Endothelial cell of umbilical vein (primary cell): ENCODE measurements around the gene MAPRE2. TPM values are rescaled to one million over a fixed set of nuclear protein-coding genes. Genes with fewer than 3 reads are reported as not detected.

Experiments
- BruUV-seq: library from RNA; stranded (reverse); fragments of 400-500 nt; replicated peaks from 2 replicates; lab custom pipeline; 2021; lab: Mats Ljungman, UMichigan
- CTCF ChIA-PET: fragments of 300-600, 350-600 bp; sonication (Branson Sonifier 250); formaldehyde crosslinking; loops from one replicate; lab custom pipeline; 2021; ENCODE audit warnings: antibody characterized with exemption, inconsistent platforms; lab: Charles Lee
- POLR2A ChIA-PET: fragments of 300-600, 350-600 bp; sonication (Branson Sonifier 250); formaldehyde crosslinking; loops from one replicate; lab custom pipeline; 2021; ENCODE audit warnings: antibody characterized with exemption, inconsistent platforms; lab: Charles Lee
- DNase-seq: peaks from one replicate; pipeline ENCODE4 v3.0.0-alpha.2; 2011; ENCODE audit warnings: low read depth, low spot score
- FAIRE-seq: peaks from 2 replicates; lab custom pipeline; 2011; peaks lifted over from hg19 to GRCh38; lab: Jason Lieb, UNC
- H2AFZ ChIP-seq: 2 replicates; pipeline ENCODE4 v1.6.0; 2012; ENCODE audit warnings: low read depth, low read length, control low read depth, inconsistent platforms
- H3K27ac ChIP-seq: 2 replicates; pipeline ENCODE4 v1.5.1; 2011; ENCODE audit warnings: low read depth, mild to moderate bottlenecking, control low read depth, low read length, moderate library complexity; ENCODE audit not compliant: insufficient read depth
- H3K27me3 ChIP-seq, 2 experiments: 2 replicates each; pipeline versions ENCODE4 v1.6.0 to v1.6.1; 2011; ENCODE audit warnings: low read length in 2 of 2, mixed read lengths in 1 of 2; ENCODE audit not compliant: control insufficient read depth in 2 of 2, insufficient read depth in 2 of 2
- H3K36me3 ChIP-seq, 2 experiments: 2 replicates in 1 of 2; 3 replicates in 1 of 2; pipeline ENCODE4 v1.5.1; 2011; ENCODE audit warnings: low read length in 2 of 2, mild to moderate bottlenecking in 1 of 2, moderate library complexity in 1 of 2; ENCODE audit not compliant: control insufficient read depth in 2 of 2, insufficient read depth in 2 of 2; ENCODE audit errors: extremely low read depth in 1 of 2
- H3K4me1 ChIP-seq: 3 replicates; pipeline ENCODE4 v1.5.1; 2011; ENCODE audit warnings: mild to moderate bottlenecking, low read length; ENCODE audit not compliant: control insufficient read depth, insufficient read depth; ENCODE audit errors: extremely low read depth
- H3K4me2 ChIP-seq: 2 replicates; pipeline ENCODE4 v1.6.1; 2011; ENCODE audit warnings: low read length, control low read depth, mixed read lengths; ENCODE audit not compliant: insufficient read depth
- H3K4me3 ChIP-seq, 3 experiments: fragments of 200-600 bp in 1 of 3; sonication (generic), shearing (Covaris generic) in 1 of 3; replicated peaks in 1 of 3; 2 replicates each; pipeline ENCODE4 v1.5.1; 2011 to 2016; ENCODE audit warnings: control low read depth in 3 of 3, low read length in 3 of 3, mild to moderate bottlenecking in 2 of 3, inconsistent platforms in 1 of 3, low read depth in 1 of 3, moderate library complexity in 1 of 3; ENCODE audit not compliant: insufficient read depth in 1 of 3
- H3K79me2 ChIP-seq: 2 replicates; pipeline ENCODE4 v1.6.0; 2012; ENCODE audit warnings: low read length, inconsistent platforms; ENCODE audit not compliant: control insufficient read depth, insufficient read depth
- H3K9ac ChIP-seq: replicated peaks from 2 replicates; pipeline ENCODE3; 2011; ENCODE audit warnings: low read length, control low read depth; ENCODE audit not compliant: insufficient read depth; ENCODE audit errors: extremely low read depth
- H3K9me1 ChIP-seq: replicated peaks from 3 replicates; pipeline ENCODE4 v1.6.0; 2011; ENCODE audit warnings: mild to moderate bottlenecking, low read length; ENCODE audit not compliant: control insufficient read depth, insufficient read depth; ENCODE audit errors: extremely low read depth
- H3K9me3 ChIP-seq: replicated peaks from 2 replicates; pipeline ENCODE4 v1.5.1; 2012; ENCODE audit warnings: low read length, inconsistent platforms; ENCODE audit not compliant: control insufficient read depth, insufficient read depth
- H4K20me1 ChIP-seq: replicated peaks from 2 replicates; pipeline ENCODE3; 2011; ENCODE audit warnings: mild to moderate bottlenecking, low read length; ENCODE audit not compliant: control insufficient read depth, insufficient read depth; ENCODE audit errors: extremely low read depth
- CTCF ChIP-seq, 2 donors: IDR thresholded peaks; 1 replicate in 1 of 2; 2 replicates in 1 of 2; pipeline ENCODE4 v1.5.1; 2011; ENCODE audit warnings: low read length in 2 of 2, mild to moderate bottlenecking in 2 of 2, moderate library complexity in 2 of 2, control low read depth in 1 of 2, inconsistent platforms in 1 of 2, low read depth in 1 of 2; ENCODE audit not compliant: insufficient read depth in 1 of 2; ENCODE audit errors: extremely low read depth in 1 of 2
- EZH2 ChIP-seq: IDR thresholded peaks from 2 replicates; pipeline ENCODE4 v1.6.1; 2012; ENCODE audit warnings: borderline replicate concordance, low read depth, mild to moderate bottlenecking, moderate library complexity, low read length, inconsistent platforms; ENCODE audit not compliant: severe bottlenecking
- FOS ChIP-seq: IDR thresholded peaks from 2 replicates; pipeline ENCODE4 v1.6.1; 2011; ENCODE audit warnings: mild to moderate bottlenecking, low read length, moderate library complexity, borderline replicate concordance; ENCODE audit not compliant: insufficient read depth
- GATA2 ChIP-seq: IDR thresholded peaks from 2 replicates; pipeline ENCODE4 v1.7.0; 2011; ENCODE audit warnings: low read depth, mild to moderate bottlenecking, moderate library complexity, mixed read lengths, low read length; ENCODE audit not compliant: insufficient read length, insufficient read depth
- JUN ChIP-seq: IDR thresholded peaks from 2 replicates; pipeline ENCODE4 v1.6.1; 2011; ENCODE audit warnings: borderline replicate concordance, low read depth; ENCODE audit not compliant: insufficient read length, insufficient read depth
- MAX ChIP-seq: IDR thresholded peaks from 2 replicates; pipeline ENCODE4 v1.6.1; 2011; ENCODE audit not compliant: insufficient read depth, insufficient read length
- MYC ChIP-seq: IDR thresholded peaks from one replicate; pipeline ENCODE4 v1.6.1; 2011; ENCODE audit warnings: mild to moderate bottlenecking, low read depth, low read length
- POLR2A ChIP-seq: IDR thresholded peaks from 2 replicates; pipeline ENCODE4 v1.6.1; 2012; ENCODE audit warnings: low read depth, mild to moderate bottlenecking, control low read depth, low read length
- POLR2AphosphoS5 ChIP-seq: IDR thresholded peaks from 2 replicates; pipeline ENCODE4 v1.6.1; 2012; ENCODE audit warnings: low read depth, mild to moderate bottlenecking, control low read depth, low read length, moderate library complexity; ENCODE audit not compliant: insufficient read depth
- dilution Hi-C: fragments of 300-500 bp; cut with MboI; formaldehyde crosslinking; loops from one replicate; pipeline ENCODE4 v1.15.0; 2019; ENCODE audit warnings: low sequenced_read_pairs; ENCODE audit not compliant: extremely low pct_ligation_motif_present
- intact Hi-C: fragments of 100-400 bp; cut with micrococcal nuclease; formaldehyde crosslinking; loops from one replicate; pipeline ENCODE4 v1.10.0; 2022
- polyA plus RNA-seq, 4 experiments: library from polyadenylated mRNA; depleted of rRNA in 3 of 4; stranded (reverse) in 3 of 4; unstranded in 1 of 4; fragments of >200 nt; gene quantifications; 2 replicates each; pipeline versions ENCODE4 v1.2.1 to v1.2.3, GENCODE V29; 2011 to 2012; ENCODE audit warnings: missing spikeins in 1 of 4
- total RNA-seq: library from RNA; stranded (reverse); gene quantifications from 2 replicates; pipeline ENCODE4 v1.2.3, GENCODE V29; 2021

MAPRE2 gene
- total and polyA plus RNA-seq, 2 donors (not counting 3 experiments of a cell fraction or from before 2014, with no cell fraction given), result 117 to 148 TPM

GRCh38 chr18:35077937-35078336 is 36.7 kb downstream of the MAPRE2 start:
- no TSS peak for BruUV-seq
- Histone ChIP-seq H3K27ac (peak overlapping the region; percentile 98), H2AFZ (no peak overlapping the region), H3K9ac (peak overlapping the region; percentile 69), H3K4me1 (peaks cover 66% of the 10 kb centered on the region), H3K9me1 (no peaks in the 10 kb centered on the region), H4K20me1 (no peaks in the 10 kb centered on the region), H3K79me2 (peaks cover 49% of the 10 kb centered on the region), H3K36me3 (peaks cover 0 to 2% of the 10 kb centered on the region in 2 experiments), H3K4me3 (no peak overlapping the region), H3K27me3 (no peaks in the 10 kb centered on the region), H3K9me3 (no peaks in the 10 kb centered on the region), H3K4me2 (peak overlapping the region; percentile 91)
- TF ChIP-seq MAX (no peak), GATA2 (peak; percentile 34), EZH2 (no peak), MYC (no peak), POLR2A (peak; percentile 19), POLR2AphosphoS5 (peak; percentile 10), CTCF (IDR thresholded peaks at IDR 0.05; ENCODE audit: extremely low read depth in 1 of 2, insufficient read depth in 1 of 2, low read depth in 1 of 2, low read length in 2 of 2) (no peak), FOS (peak; percentile 42), JUN (peak; percentile 51)
- DNase-seq (peak; percentile 81), FAIRE-seq (peak; percentile 84)
- ChIA-PET POLR2A (interaction anchor here (1.0 kb wide), 1 partner anchor 36 kb away, joined by 5 read pairs; the partner anchor contains the start of gene MAPRE2), CTCF (interaction anchor here (0.9 to 1.3 kb wide), 5 partner anchors 9 to 72 kb away, joined by 3 to 4 read pairs (median 3); no protein-coding TSS in a partner anchor)
- dilution Hi-C loops (no loop called here), intact Hi-C loops (loop anchor here (2.0 to 10.0 kb wide), 4 partner anchors 33 to 537 kb away; no protein-coding TSS in a partner anchor)
